ENCODE data around the gene TMPRSS12. TPM values are rescaled to one million over a fixed set of nuclear protein-coding genes. Genes with fewer than 3 reads are reported as not detected.
A peak's percentile ranks its signal among the peaks of the same experiment; 100 is the strongest.
"Not testable (repeated sequence)": the region's sequence is repeated elsewhere in the genome, so short reads cannot be mapped to it uniquely, and the experiment has no call there.

Gene TMPRSS12
- total and polyA plus RNA-seq, 2 experiments from 2014 or later = not detected

DNA sequence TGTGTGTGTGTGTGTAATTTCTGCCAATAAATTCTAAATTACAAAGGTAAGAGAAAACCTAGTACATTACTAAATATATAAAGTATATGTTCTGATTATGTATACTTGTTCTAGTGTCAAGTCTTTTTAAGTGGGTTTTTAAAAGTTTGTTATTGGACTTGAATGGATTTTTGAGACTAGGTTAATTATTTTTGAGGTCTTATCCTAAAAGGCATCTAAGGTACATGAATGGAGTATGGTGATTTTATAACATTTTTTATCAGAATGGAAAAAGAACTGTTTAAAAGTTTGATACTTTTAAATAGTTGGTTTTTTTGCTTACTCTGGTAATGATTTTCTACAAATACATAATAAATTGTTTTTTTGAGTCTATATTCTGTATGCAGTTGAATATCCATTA, 22.5 kb upstream of the TMPRSS12 start:
- Histone ChIP-seq H3K4me2 (ENCODE audit: unreplicated experiment) (no peak overlapping the region), H2AFZ (no peak overlapping the region), H3K9ac (no peak overlapping the region), H4K20me1 (ENCODE audit: insufficient read depth) (no peaks in the 10 kb centered on the region), H3K9me2 (ENCODE audit: insufficient read depth) (no peaks in the 10 kb centered on the region), H3K36me3 (ENCODE audit: low read depth) (peaks cover 17% of the 10 kb centered on the region), H3K9me3 (ENCODE audit: low read depth) (no peaks in the 10 kb centered on the region), H3K27ac (no peak overlapping the region), H3F3A (ENCODE audit: insufficient read depth) (peaks cover 25% of the 10 kb centered on the region), H3K4me1 (ENCODE audit: insufficient read depth) (peaks cover 3% of the 10 kb centered on the region; the same call in 1 of the 2 replicates), H3K27me3 (replicated peaks; ENCODE audit: insufficient read depth) (no peaks in the 10 kb centered on the region), H3K4me3 (no peak overlapping the region), H3K79me2 (ENCODE audit: insufficient read depth) (no peaks in the 10 kb centered on the region)
- TF ChIP-seq EZH2 (IDR thresholded peaks at IDR 0.05; ENCODE audit: insufficient read depth, poor library complexity, severe bottlenecking) (no peak), EZH2phosphoT487 (IDR thresholded peaks at IDR 0.05; ENCODE audit: insufficient read depth, low read depth) (no peak)
- in situ Hi-C loops (cut with MboI) = no loop called here
- no peak for DNase-seq

DNA sequence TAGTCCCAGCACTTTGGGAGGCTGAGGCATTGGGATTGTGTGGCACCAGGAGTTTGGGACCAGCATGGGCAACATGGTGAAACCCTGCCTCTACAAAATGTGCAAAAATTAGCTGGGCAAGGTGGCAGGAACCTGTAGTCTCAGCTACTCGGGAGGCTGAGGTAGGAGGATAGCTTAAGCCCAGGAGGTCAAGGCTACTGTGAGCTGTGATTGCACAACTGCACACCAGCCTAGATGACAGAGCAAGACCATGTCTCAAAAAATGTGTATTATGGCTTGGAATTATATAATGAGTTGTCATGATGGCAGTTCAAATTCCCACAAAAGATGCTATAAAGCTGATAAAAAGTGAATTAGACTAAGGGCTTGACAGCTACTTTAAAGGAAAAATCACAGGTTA, 20.6 kb upstream of the TMPRSS12 start:
- no peaks in the 10 kb centered on the region for H3K9me3 ChIP-seq (ENCODE audit: low read depth)
- H4K20me1 ChIP-seq (ENCODE audit: insufficient read depth) = no peaks in the 10 kb centered on the region
- no peaks in the 10 kb centered on the region for H3K79me2 ChIP-seq (ENCODE audit: insufficient read depth)
- H3K36me3 ChIP-seq (ENCODE audit: low read depth) = peaks cover 17% of the 10 kb centered on the region
- H3K27ac ChIP-seq = no peak overlapping the region
- no peak for DNase-seq
- in situ Hi-C loops (cut with MboI) = no loop called here
- H3K4me3 ChIP-seq = no peak overlapping the region
- H2AFZ ChIP-seq = no peak overlapping the region
- no peak for TF ChIP-seq EZH2 (IDR thresholded peaks at IDR 0.05; ENCODE audit: insufficient read depth, poor library complexity, severe bottlenecking)
- TF ChIP-seq EZH2phosphoT487 (IDR thresholded peaks at IDR 0.05; ENCODE audit: insufficient read depth, low read depth) = no peak
- H3F3A ChIP-seq (ENCODE audit: insufficient read depth) = peaks cover 25% of the 10 kb centered on the region
- no peak overlapping the region for H3K4me2 ChIP-seq (ENCODE audit: unreplicated experiment)
- H3K9me2 ChIP-seq (ENCODE audit: insufficient read depth) = no peaks in the 10 kb centered on the region
- 76 to 100% methylated on average over 1 of the region's 1 CpG for WGBS, 2 experiments (ENCODE audit: low coverage in 1 of 2, low lambda C conversion rate in 2 of 2, missing lambda C conversion rate in 2 of 2)
- no peaks in the 10 kb centered on the region for H3K27me3 ChIP-seq (replicated peaks; ENCODE audit: insufficient read depth)
- H3K4me1 ChIP-seq (ENCODE audit: insufficient read depth) = peaks cover 4% of the 10 kb centered on the region; the same call in 1 of the 2 replicates
- no peak overlapping the region for H3K9ac ChIP-seq

DNA sequence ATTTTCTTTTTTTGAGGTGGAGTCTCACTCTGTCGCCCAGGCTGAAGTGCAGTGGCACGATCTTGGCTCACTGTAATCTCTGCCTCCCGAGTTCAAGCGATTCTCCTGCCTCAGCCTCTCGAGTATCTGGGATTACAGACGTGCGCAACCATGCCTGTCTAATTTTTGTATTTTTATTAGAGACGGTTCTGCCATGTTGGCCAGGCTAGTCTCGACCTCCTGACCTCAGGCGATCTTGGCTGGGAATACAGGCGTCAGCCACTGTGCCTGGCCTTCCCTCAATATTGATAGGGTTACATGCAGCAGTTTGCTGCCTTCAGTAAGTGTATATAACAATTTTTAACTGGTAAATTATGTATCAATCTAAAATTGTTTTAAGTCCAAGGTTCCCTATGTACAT, 19.0 kb upstream of the TMPRSS12 start:
- Histone ChIP-seq H3K36me3 (ENCODE audit: low read depth) (peaks cover 17% of the 10 kb centered on the region), H3F3A (ENCODE audit: insufficient read depth) (peaks cover 25% of the 10 kb centered on the region)
- H3K4me1 ChIP-seq (ENCODE audit: insufficient read depth); H3K27ac ChIP-seq; DNase-seq; H3K79me2 ChIP-seq (ENCODE audit: insufficient read depth); H3K9me2 ChIP-seq (ENCODE audit: insufficient read depth); H3K9me3 ChIP-seq (ENCODE audit: low read depth); H3K4me3 ChIP-seq; H3K4me2 ChIP-seq (ENCODE audit: unreplicated experiment); in situ Hi-C loops (cut with MboI); H4K20me1 ChIP-seq (ENCODE audit: insufficient read depth); H3K9ac ChIP-seq; H2AFZ ChIP-seq; H3K27me3 ChIP-seq (replicated peaks; ENCODE audit: insufficient read depth): not testable (repeated sequence)
- 70 to 71% methylated on average over 11 of the region's 11 CpGs for WGBS, 2 experiments (ENCODE audit: low coverage in 1 of 2, low lambda C conversion rate in 2 of 2, missing lambda C conversion rate in 2 of 2)

GRCh38 chr12:50824914-50825313, 17.8 kb upstream of the TMPRSS12 start:
- no peaks in the 10 kb centered on the region for H3K9me2 ChIP-seq (ENCODE audit: insufficient read depth)
- H3K79me2 ChIP-seq (ENCODE audit: insufficient read depth) = no peaks in the 10 kb centered on the region
- H3K9ac ChIP-seq = peak overlapping the region; percentile 57
- peaks cover 25% of the 10 kb centered on the region for H3F3A ChIP-seq (ENCODE audit: insufficient read depth)
- in situ Hi-C loops (cut with MboI) = no loop called here
- peak overlapping the region; percentile 87 for H2AFZ ChIP-seq
- no peaks in the 10 kb centered on the region for H3K9me3 ChIP-seq (ENCODE audit: low read depth)
- peaks cover 4% of the 10 kb centered on the region; the same call in 1 of the 2 replicates for H3K4me1 ChIP-seq (ENCODE audit: insufficient read depth)
- no peak for TF ChIP-seq EZH2phosphoT487 (IDR thresholded peaks at IDR 0.05; ENCODE audit: insufficient read depth, low read depth)
- TF ChIP-seq EZH2 (IDR thresholded peaks at IDR 0.05; ENCODE audit: insufficient read depth, poor library complexity, severe bottlenecking) = no peak
- 0 to 9% methylated on average over 4 of the region's 4 CpGs for WGBS, 2 experiments (ENCODE audit: low coverage in 1 of 2, low lambda C conversion rate in 2 of 2, missing lambda C conversion rate in 2 of 2)
- 0 out of 2 replicates have a peak overlapping the region, but pooled peaks have one; percentile 33 for H3K4me3 ChIP-seq
- H4K20me1 ChIP-seq (ENCODE audit: insufficient read depth) = no peaks in the 10 kb centered on the region
- DNase-seq = peak; percentile 23
- H3K27me3 ChIP-seq (replicated peaks; ENCODE audit: insufficient read depth) = no peaks in the 10 kb centered on the region
- H3K36me3 ChIP-seq (ENCODE audit: low read depth) = peaks cover 6% of the 10 kb centered on the region
- peak overlapping the region; percentile 61 for H3K27ac ChIP-seq
- peak overlapping the region; percentile 42 for H3K4me2 ChIP-seq (ENCODE audit: unreplicated experiment)

GRCh38 chr12:50825372-50825838, 17.3 kb upstream of the TMPRSS12 start:
- Histone ChIP-seq H2AFZ (peak overlapping the region; percentile 87), H4K20me1 (ENCODE audit: insufficient read depth) (no peaks in the 10 kb centered on the region), H3K36me3 (ENCODE audit: low read depth) (peaks cover 5% of the 10 kb centered on the region; the same call in 1 of the 2 replicates), H3K9ac (peak overlapping the region; percentile 57), H3K4me3 (0 out of 2 replicates have a peak overlapping the region, but pooled peaks have one; percentile 33), H3K9me3 (ENCODE audit: low read depth) (no peaks in the 10 kb centered on the region), H3K27ac (peak overlapping the region; percentile 61), H3K4me2 (ENCODE audit: unreplicated experiment) (peak overlapping the region; percentile 42), H3F3A (ENCODE audit: insufficient read depth) (peaks cover 25% of the 10 kb centered on the region), H3K27me3 (replicated peaks; ENCODE audit: insufficient read depth) (no peaks in the 10 kb centered on the region), H3K79me2 (ENCODE audit: insufficient read depth) (no peaks in the 10 kb centered on the region), H3K9me2 (ENCODE audit: insufficient read depth) (no peaks in the 10 kb centered on the region), H3K4me1 (ENCODE audit: insufficient read depth) (peaks cover 4% of the 10 kb centered on the region; the same call in 1 of the 2 replicates)
- peak; percentile 86 for DNase-seq
- WGBS, 2 experiments (ENCODE audit: low coverage in 1 of 2, low lambda C conversion rate in 2 of 2, missing lambda C conversion rate in 2 of 2) = 3 to 6% methylated on average over 2 of the region's 2 CpGs
- TF ChIP-seq EZH2 (IDR thresholded peaks at IDR 0.05; ENCODE audit: insufficient read depth, poor library complexity, severe bottlenecking) (no peak), EZH2phosphoT487 (IDR thresholded peaks at IDR 0.05; ENCODE audit: insufficient read depth, low read depth) (no peak)
- in situ Hi-C loops (cut with MboI) = no loop called here

Data from GM23248 (cell line).